ENCODE results near the gene CREB5. TPM values are rescaled to one million over a fixed set of nuclear protein-coding genes. Genes with fewer than 3 reads are reported as not detected.

CREB5 gene
- total RNA-seq, 1 experiment from 2014 or later: 19.2 TPM

- Mint-ChIP-seq H3K4me1 (ENCODE audit: low read depth, unreplicated experiment) (peaks cover 19% of the 10 kb centered on the region), H3K27ac (ENCODE audit: unreplicated experiment) (peak overlapping the region; percentile 23)
- intact Hi-C loops (cut with micrococcal nuclease; ENCODE audit: unreplicated experiment): no loop called here
Measured at GRCh38 chr7:28749638-28750037, 337.3 kb downstream of the CREB5 start.

GRCh38 chr7:28750981-28751380 lies 338.7 kb downstream of the CREB5 start:
- no peaks in the 10 kb centered on the region for H3K36me3 Mint-ChIP-seq (ENCODE audit: insufficient read depth, unreplicated experiment)
- no peak for DNase-seq
- H3K27ac Mint-ChIP-seq (ENCODE audit: unreplicated experiment): no peak overlapping the region
- no peaks in the 10 kb centered on the region for H3K27me3 Mint-ChIP-seq (ENCODE audit: unreplicated experiment)
- CTCF ChIA-PET: interaction anchor here (1.7 kb wide), 1 partner anchor 14 kb away, joined by 4 read pairs; no protein-coding TSS in a partner anchor
- H3K9me3 Mint-ChIP-seq (ENCODE audit: low read depth, unreplicated experiment): no peaks in the 10 kb centered on the region
- H3K4me3 Mint-ChIP-seq (ENCODE audit: low read depth, unreplicated experiment): no peak overlapping the region
- no TSS peak for BruUV-seq (replicated peaks)
- intact Hi-C loops (cut with micrococcal nuclease; ENCODE audit: unreplicated experiment): no loop called here
- no peak for TF ChIP-seq CTCF (IDR thresholded peaks at IDR 0.05; ENCODE audit: unreplicated experiment)
- H3K4me1 Mint-ChIP-seq (ENCODE audit: low read depth, unreplicated experiment): peaks cover 19% of the 10 kb centered on the region

More at GRCh38 chr7:28749638-28750037, 337.3 kb downstream of the CREB5 start:
- Mint-ChIP-seq H3K27me3 (ENCODE audit: unreplicated experiment) (no peaks in the 10 kb centered on the region), H3K36me3 (ENCODE audit: insufficient read depth, unreplicated experiment) (no peaks in the 10 kb centered on the region), H3K4me3 (ENCODE audit: low read depth, unreplicated experiment) (no peak overlapping the region), H3K9me3 (ENCODE audit: low read depth, unreplicated experiment) (no peaks in the 10 kb centered on the region)
- CTCF ChIA-PET: interaction anchor here (0.5 to 1.7 kb wide), 3 partner anchors 13 to 602 kb away, joined by 3 to 12 read pairs (median 4); no protein-coding TSS in a partner anchor
- TF ChIP-seq CTCF (IDR thresholded peaks at IDR 0.05; ENCODE audit: unreplicated experiment): no peak
- no TSS peak for BruUV-seq (replicated peaks)
- DNase-seq: no peak

GRCh38 chr7:28753613-28754012 lies 341.3 kb downstream of the CREB5 start:
- Mint-ChIP-seq H3K27me3 (ENCODE audit: unreplicated experiment) (no peaks in the 10 kb centered on the region), H3K36me3 (ENCODE audit: insufficient read depth, unreplicated experiment) (no peaks in the 10 kb centered on the region), H3K9me3 (ENCODE audit: low read depth, unreplicated experiment) (no peaks in the 10 kb centered on the region), H3K4me3 (ENCODE audit: low read depth, unreplicated experiment) (no peak overlapping the region), H3K27ac (ENCODE audit: unreplicated experiment) (no peak overlapping the region), H3K4me1 (ENCODE audit: low read depth, unreplicated experiment) (peaks cover 11% of the 10 kb centered on the region)
- DNase-seq: no peak
- CTCF ChIA-PET: interaction anchor here (0.7 kb wide), 5 partner anchors 57 to 1476 kb away, joined by 3 to 6 read pairs (median 4); partner anchors contain the start of gene MTURN
- no peak for TF ChIP-seq CTCF (IDR thresholded peaks at IDR 0.05; ENCODE audit: unreplicated experiment)
- no TSS peak for BruUV-seq (replicated peaks)
- intact Hi-C loops (cut with micrococcal nuclease; ENCODE audit: unreplicated experiment): no loop called here

GRCh38 chr7:28754027-28754426 lies 341.7 kb downstream of the CREB5 start:
- CTCF ChIA-PET: interaction anchor here (0.7 kb wide), 5 partner anchors 57 to 1476 kb away, joined by 3 to 6 read pairs (median 4); partner anchors contain the start of gene MTURN
- H3K36me3 Mint-ChIP-seq (ENCODE audit: insufficient read depth, unreplicated experiment): no peaks in the 10 kb centered on the region
- DNase-seq: peak; percentile 24
- intact Hi-C loops (cut with micrococcal nuclease; ENCODE audit: unreplicated experiment): no loop called here
- H3K9me3 Mint-ChIP-seq (ENCODE audit: low read depth, unreplicated experiment): no peaks in the 10 kb centered on the region
- no peak for TF ChIP-seq CTCF (IDR thresholded peaks at IDR 0.05; ENCODE audit: unreplicated experiment)
- H3K27me3 Mint-ChIP-seq (ENCODE audit: unreplicated experiment): no peaks in the 10 kb centered on the region
- H3K4me3 Mint-ChIP-seq (ENCODE audit: low read depth, unreplicated experiment): no peak overlapping the region
- peaks cover 7% of the 10 kb centered on the region for H3K4me1 Mint-ChIP-seq (ENCODE audit: low read depth, unreplicated experiment)
- no TSS peak for BruUV-seq (replicated peaks)
- no peak overlapping the region for H3K27ac Mint-ChIP-seq (ENCODE audit: unreplicated experiment)

All from Calu3 (cell line).